NCI-H2196 treated with DMSO at 0.1 percent for 48 hours (cell line): ENCODE results near the gene CSF3.

Experiments
- DNase-seq: peaks from one replicate; lab custom pipeline; 2025; ENCODE audit not compliant: unreplicated experiment; lab: John Stamatoyannopoulos, UW

CSF3 gene, protein sequence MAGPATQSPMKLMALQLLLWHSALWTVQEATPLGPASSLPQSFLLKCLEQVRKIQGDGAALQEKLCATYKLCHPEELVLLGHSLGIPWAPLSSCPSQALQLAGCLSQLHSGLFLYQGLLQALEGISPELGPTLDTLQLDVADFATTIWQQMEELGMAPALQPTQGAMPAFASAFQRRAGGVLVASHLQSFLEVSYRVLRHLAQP

DNA sequence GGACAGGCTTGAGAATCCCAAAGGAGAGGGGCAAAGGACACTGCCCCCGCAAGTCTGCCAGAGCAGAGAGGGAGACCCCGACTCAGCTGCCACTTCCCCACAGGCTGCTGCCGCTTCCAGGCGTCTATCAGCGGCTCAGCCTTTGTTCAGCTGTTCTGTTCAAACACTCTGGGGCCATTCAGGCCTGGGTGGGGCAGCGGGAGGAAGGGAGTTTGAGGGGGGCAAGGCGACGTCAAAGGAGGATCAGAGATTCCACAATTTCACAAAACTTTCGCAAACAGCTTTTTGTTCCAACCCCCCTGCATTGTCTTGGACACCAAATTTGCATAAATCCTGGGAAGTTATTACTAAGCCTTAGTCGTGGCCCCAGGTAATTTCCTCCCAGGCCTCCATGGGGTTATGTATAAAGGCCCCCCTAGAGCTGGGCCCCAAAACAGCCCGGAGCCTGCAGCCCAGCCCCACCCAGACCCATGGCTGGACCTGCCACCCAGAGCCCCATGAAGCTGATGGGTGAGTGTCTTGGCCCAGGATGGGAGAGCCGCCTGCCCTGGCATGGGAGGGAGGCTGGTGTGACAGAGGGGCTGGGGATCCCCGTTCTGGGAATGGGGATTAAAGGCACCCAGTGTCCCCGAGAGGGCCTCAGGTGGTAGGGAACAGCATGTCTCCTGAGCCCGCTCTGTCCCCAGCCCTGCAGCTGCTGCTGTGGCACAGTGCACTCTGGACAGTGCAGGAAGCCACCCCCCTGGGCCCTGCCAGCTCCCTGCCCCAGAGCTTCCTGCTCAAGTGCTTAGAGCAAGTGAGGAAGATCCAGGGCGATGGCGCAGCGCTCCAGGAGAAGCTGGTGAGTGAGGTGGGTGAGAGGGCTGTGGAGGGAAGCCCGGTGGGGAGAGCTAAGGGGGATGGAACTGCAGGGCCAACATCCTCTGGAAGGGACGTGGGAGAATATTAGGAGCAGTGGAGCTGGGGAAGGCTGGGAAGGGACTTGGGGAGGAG is at the start of gene CSF3:
Gene CSF3 (plus strand): TSS at position 436 of the 993 bp plus-strand sequence. CDS start 35 bp downstream, at position 471.
- DNase-seq = no peak

- no peak for DNase-seq
Measured at GRCh38 chr17:39966771-39967170, 48.5 kb upstream of the CSF3 start.

GRCh38 chr17:39968761-39969160 is 46.5 kb upstream of the CSF3 start:
- no peak for DNase-seq

DNA sequence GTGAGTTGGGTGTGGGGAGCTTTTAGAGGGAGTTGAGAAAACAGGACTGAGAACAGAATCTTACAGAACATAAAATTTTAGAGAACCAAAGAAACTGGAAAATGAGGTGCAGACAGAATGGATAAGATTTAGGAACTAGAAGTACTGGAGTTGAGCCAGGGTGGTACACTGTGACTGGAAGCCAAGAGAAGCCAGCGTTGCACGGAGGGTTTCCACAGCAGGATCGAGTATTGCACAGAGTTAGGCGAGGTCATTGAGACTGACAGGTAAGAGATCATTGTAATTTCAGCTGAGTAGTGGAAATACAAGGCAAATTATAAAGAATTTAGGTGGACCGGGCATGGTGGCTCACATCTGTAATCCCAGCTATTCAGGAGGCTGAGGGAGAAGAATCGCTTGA is 45.9 kb upstream of the CSF3 start:
- no peak for DNase-seq

- DNase-seq = no peak
Measured at GRCh38 chr17:39970157-39970692, 45.0 kb upstream of the CSF3 start.

DNA sequence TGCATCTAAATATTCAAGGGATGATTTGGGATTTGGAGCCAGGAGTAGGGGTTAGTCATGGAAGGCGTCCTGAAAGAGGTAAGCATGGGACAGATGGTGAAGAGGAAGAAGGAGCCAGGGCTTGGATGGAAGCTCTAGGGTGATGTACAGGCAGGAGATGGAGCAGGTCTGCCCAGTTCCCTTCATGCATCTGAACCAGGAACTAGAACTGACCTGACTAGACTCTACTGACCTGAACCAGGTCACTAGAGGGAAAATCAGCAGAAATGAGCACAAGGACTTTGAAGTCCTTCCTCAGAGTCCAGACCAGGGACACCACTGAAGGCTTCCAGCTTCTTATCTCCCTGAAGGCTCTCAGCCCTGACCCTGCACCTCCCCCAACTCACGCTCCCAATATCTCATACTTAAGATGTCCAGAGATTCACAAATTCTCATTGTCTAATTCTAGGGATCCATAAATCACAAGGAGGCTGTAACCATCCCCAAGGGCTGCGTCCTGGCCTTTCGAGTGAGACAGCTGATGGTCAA is 44.1 kb upstream of the CSF3 start:
- DNase-seq = no peak

GRCh38 chr17:39972271-39972670 is 43.0 kb upstream of the CSF3 start:
- no peak for DNase-seq

- DNase-seq = no peak
Measured at GRCh38 chr17:39973496-39973895, 41.7 kb upstream of the CSF3 start.

- no peak for DNase-seq
Measured at GRCh38 chr17:39974433-39974832, 40.8 kb upstream of the CSF3 start.

DNA sequence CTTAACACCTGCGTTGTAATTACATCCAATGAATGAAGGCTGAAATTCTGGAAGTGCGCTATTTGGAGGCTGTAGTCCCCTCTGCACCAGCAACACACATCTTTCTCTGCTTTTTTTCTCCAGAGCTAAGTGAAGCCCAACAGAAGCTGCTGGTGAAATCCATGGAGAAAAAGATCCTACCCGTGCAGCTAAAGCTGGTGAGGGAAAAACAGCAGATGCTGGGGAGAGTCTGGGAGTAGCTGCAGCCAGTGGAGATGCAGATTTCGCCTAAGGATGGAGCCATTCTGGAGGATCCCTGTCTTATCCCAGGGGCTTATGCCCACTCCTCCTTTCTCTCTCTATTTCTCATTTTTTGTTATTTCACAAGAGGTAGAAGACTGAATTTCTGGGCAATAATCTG is 39.4 kb upstream of the CSF3 start:
- no peak for DNase-seq

DNA sequence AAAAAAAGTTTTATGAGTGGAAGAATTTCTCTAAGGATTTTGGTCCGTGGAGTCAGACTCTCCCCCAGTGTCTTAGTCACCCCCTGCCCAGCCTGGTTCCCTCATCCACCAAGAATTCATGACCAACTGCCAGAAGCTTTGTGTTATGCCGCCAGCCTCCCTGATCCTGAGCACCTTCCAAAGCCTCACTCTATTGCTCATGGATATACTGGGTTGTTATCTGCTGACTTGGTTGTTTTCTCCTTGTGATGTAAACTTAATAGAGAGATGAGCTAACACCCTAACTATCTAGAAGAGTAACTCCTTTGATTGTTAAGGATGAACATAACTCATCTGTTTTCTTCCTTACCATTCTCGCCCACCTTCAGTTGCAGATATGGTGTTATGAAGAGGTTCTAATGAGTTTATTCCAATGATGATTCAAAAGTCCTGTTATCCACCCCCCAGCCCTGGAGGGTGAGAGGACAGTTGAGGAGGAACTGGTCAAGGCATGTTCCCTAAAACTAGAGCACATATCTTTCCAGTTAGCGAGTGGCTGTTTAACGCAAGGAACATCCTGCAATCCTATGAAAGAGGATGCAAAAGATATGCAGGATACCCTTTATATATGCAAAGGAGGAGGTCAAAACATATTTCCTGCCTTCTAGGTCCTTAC is 36.1 kb upstream of the CSF3 start:
- no peak for DNase-seq

DNA sequence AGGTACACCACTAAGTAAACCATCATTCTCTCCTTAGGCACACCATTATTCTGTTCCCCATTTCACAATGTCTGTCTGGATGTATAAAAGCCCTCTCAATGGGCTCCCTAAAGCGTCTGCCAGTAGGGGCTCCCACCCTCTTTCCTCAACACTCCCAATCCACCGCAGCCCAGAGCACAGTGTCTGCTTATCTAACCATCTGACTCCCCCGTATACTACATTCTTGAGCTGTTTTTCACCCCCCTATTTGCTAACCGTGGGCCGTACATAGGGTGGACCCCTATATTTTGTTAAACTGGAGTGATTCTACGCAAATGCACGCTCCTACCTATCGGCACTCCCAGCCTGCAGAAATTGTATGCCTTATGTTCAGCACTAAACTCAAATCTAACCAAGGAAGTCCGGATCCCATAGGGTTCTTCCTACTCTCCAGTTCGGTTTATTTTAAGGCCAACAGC is 35.3 kb upstream of the CSF3 start:
- DNase-seq = no peak

- peak; percentile 88 for DNase-seq
Measured at GRCh38 chr17:39980351-39981206, 34.7 kb upstream of the CSF3 start, which contains the start of gene PSMD3. PSMD3 (plus strand) TSS chr17:39980807; CDS start chr17:39980971, 164 bp downstream.

GRCh38 chr17:39981207-39981741 is 34.0 kb upstream of the CSF3 start:
- no peak for DNase-seq

DNA sequence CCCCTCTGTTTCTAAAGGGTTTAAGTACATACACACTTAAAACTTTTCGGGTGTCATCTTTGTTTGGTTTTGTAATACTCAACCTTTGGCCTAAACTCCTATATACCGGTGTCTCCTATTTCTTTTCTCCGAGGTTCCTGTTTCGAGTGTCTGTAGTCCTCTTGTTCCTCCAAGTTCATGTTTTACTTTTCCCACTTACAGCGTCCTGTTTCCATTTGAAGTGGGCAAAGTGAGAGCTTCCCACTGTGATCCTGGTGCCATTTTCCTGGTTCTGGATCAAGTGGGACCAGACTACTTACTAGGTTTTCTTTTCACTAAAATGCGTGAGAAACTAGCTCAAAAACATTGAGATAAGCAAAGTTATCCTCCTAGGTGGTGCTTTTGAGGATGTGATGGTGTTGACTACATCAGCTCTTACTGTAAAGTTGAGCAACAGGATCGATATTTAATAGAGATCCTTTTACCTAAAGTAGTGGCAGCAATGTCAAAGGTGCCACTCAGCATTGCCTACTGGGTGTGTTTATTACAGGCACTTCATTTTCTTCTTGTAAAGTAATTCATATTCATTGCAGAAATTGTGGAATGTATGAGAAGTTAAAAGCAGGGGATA is 33.4 kb upstream of the CSF3 start:
- no peak for DNase-seq

GRCh38 chr17:39988206-39988810 is 26.9 kb upstream of the CSF3 start:
- DNase-seq = no peak

- no peak for DNase-seq
Measured at GRCh38 chr17:39994448-39994847, 20.8 kb upstream of the CSF3 start.

DNA sequence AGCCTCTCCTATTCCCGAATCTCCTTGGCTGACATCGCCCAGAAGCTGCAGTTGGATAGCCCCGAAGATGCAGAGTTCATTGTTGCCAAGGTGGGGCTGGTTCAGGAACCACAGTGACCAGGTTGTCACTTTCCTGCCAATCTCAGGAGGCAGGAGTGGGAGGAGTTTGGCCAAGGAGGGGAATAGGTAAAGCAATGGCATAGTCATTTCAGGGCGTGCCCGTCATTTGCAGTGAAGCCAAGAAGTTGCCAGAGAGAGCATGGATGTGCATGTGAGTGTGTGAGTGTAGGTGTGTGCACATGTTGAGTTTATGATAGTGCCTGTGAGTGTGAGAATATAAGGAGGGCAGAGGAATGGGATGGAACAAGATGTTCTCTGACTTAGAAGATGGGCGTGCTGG is 19.8 kb upstream of the CSF3 start:
- no peak for DNase-seq

DNA sequence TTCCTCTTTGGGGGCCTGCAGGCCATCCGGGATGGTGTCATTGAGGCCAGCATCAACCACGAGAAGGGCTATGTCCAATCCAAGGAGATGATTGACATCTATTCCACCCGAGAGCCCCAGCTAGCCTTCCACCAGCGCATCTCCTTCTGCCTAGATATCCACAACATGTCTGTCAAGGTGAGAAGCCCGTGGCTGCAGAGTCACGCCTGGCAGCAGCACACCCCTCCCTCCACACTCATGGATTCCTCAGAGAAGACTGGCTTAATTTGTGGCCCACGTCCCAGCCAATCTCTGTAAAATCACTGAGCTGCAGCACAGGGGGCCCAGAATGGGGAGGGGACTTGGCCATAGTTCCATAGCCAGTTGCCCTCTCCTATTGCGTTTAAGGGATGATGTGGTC is 19.1 kb upstream of the CSF3 start:
- DNase-seq = no peak
